GM23248 (cell line): Measurements from ENCODE around the gene TRAF4.

Experiments
- EZH2 ChIP-seq: fragments of 200-600 bp; sonication (generic); IDR thresholded peaks from 2 replicates; pipeline ENCODE4 v1.6.1; 2018; ENCODE audit warnings: antibody characterized with exemption, mild to moderate bottlenecking; ENCODE audit not compliant: insufficient read depth, poor library complexity, severe bottlenecking
- EZH2phosphoT487 ChIP-seq: fragments of 200-600 bp; sonication (generic); IDR thresholded peaks from 2 replicates; pipeline ENCODE4 v1.6.1; 2018; ENCODE audit warnings: antibody characterized with exemption, moderate library complexity, mild to moderate bottlenecking, low read depth; ENCODE audit not compliant: insufficient read depth

- no peak for TF ChIP-seq EZH2
- TF ChIP-seq EZH2phosphoT487 = no peak
Observed at GRCh38 chr17:28723159-28723835, 20.5 kb upstream of the TRAF4 start.
